Germinal center (tissue), 1 donor: ENCODE measurements around the gene HIPK4.
"Not testable (repeated sequence)": the region's sequence is repeated elsewhere in the genome, so short reads cannot be mapped to it uniquely, and the experiment has no call there.

Experiments used
- DNase-seq: peaks from one replicate; pipeline ENCODE4 v3.0.0; 2012; ENCODE audit warnings: mixed read lengths, low spot score

The HIPK4 gene

GRCh38 chr19:40336601-40336900 lies 53.4 kb downstream of the HIPK4 start:
- no peak for DNase-seq

- DNase-seq = no peak
Observed at GRCh38 chr19:40335855-40336600, 54.0 kb downstream of the HIPK4 start.

DNA sequence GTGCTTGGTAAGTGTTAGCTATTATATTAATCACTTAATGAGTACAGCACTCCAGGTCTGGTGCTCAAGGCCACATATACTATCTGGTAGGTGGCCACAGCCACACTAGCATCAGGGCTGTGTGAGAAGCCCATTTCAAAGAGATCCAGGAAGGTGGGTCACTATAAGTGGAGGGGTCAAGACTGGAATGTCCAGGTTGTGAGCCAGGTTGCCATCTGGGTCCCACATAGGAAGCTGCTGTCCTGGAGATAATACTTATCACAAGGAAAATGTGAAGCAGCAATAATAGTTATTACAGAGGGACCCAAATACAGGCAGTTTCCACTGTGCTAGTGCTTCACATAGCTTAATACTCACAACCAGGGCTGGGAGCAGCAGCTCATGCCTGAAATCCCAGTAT lies 54.9 kb downstream of the HIPK4 start:
- DNase-seq = no peak

DNA sequence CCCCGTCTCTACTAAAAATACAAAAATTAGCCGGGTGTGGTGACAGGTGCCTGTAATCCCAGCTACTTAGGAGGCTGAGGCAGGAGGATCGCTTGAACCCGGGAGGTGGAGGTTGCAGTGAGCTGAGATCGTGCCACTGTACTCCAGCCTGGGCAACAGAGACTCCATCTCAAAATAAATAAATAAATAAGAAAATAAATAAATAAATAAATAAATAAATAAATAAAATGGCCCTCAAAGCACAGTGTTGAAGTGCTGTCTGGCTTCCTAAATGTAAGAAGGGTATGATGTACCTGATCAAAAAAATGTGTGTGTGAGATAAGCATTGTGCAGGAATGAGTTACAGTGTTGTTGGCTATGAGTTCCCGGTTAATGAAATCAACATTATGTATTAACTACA lies 56.9 kb downstream of the HIPK4 start:
- DNase-seq = not testable (repeated sequence)

DNA sequence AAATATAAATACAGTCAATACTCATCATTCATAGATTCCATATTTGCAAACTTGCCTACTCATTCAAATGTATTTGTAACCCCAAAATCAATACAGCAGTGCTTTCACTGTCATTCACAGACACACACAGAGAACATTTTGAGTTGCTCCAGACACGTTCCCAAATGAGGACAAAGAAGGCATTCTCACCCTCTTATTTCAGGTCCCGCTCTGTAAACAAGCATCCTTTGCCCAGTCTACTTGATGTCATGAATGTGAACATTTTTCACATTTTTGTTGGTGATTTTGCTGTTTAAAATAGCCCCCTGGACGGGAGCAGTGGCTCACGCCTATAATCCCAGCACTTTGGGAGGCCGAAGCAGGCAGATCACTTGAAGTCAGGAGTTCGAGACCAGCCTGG lies 57.3 kb downstream of the HIPK4 start:
- DNase-seq = no peak

GRCh38 chr19:40331052-40331451 lies 58.9 kb downstream of the HIPK4 start:
- DNase-seq = no peak
